Measurements from ENCODE around the gene STK32A. TPM values are rescaled to one million over a fixed set of nuclear protein-coding genes. Genes with fewer than 3 reads are reported as not detected.
"Not testable (repeated sequence)": the region's sequence is repeated elsewhere in the genome, so short reads cannot be mapped to it uniquely, and the experiment has no call there.

Gene STK32A
- total RNA-seq, 6 donors from 2014 or later, result 2.7 to 13.3 (median 7.1) TPM

DNA sequence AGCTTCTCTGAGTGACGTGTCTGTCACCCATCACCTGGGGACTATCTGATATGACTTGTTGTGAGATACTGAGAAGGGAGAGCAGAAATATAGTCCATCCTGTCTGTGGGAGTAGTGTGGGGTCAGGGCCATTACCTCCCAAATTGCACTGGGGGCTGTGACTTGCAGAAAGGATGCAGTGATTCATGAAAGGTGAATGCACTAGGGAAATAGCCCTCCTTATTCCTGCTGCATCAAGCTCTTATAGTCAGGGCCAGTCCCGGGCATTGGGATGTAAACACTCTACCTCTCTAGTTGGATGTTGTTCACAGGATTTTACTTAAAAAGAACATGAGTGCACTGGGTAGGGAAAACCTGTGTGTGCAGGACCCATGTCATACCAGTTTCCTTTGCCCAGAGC lies 124.8 kb downstream of the STK32A start:
- no peaks in the 10 kb centered on the region for H3K36me3 ChIP-seq
- 80 to 86% methylated on average over 2 of the region's 2 CpGs for WGBS, 2 donors
- H3K4me3 ChIP-seq, result no peak overlapping the region
- H3K4me1 ChIP-seq, result no peaks in the 10 kb centered on the region
- DNase-seq (no peak), ATAC-seq (ENCODE audit: low FRiP score in 2 of 2) (no peak)
- H3K9me3 ChIP-seq, result no peaks in the 10 kb centered on the region
- no peak overlapping the region for H3K27ac ChIP-seq
- TF ChIP-seq EP300 (IDR thresholded peaks at IDR 0.05), result no peak
- no peak for TF ChIP-seq CTCF (IDR thresholded peaks at IDR 0.05)
- TF ChIP-seq POLR2AphosphoS5 (IDR thresholded peaks at IDR 0.05), result no peak
- TF ChIP-seq POLR2A (IDR thresholded peaks at IDR 0.05), result no peak
- no peaks in the 10 kb centered on the region for H3K27me3 ChIP-seq

DNA sequence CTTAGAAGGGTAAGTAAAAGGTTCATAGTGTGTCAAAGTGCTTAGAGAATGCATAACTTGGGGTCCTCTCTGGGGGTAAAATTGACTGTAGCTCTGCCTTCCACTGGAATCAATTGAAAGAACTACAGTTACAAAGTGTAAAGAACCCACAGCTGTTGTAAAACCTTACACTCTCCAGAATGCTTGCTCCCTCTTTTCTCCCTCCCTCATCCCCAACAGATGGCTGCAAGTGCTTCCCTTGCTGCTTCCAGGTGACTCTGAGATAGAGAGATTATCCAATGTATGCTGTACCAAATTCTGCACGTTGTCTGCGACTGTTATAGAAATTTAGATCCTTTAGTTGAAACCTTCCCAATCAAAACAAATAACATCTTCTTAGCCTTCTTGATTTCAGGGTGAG lies 126.0 kb downstream of the STK32A start:
- H3K9me3 ChIP-seq, result no peaks in the 10 kb centered on the region
- no peak for TF ChIP-seq EP300 (IDR thresholded peaks at IDR 0.05)
- TF ChIP-seq POLR2A (IDR thresholded peaks at IDR 0.05), result no peak
- no peak for TF ChIP-seq CTCF (IDR thresholded peaks at IDR 0.05)
- no peak for TF ChIP-seq POLR2AphosphoS5 (IDR thresholded peaks at IDR 0.05)
- no peaks in the 10 kb centered on the region for H3K27me3 ChIP-seq
- no peaks in the 10 kb centered on the region for H3K4me1 ChIP-seq
- 79 to 93% methylated on average over 2 of the region's 2 CpGs for WGBS, 2 donors
- no peak overlapping the region for H3K27ac ChIP-seq
- ATAC-seq (ENCODE audit: low FRiP score in 2 of 2) (no peak), DNase-seq (no peak)
- H3K36me3 ChIP-seq, result no peaks in the 10 kb centered on the region
- H3K4me3 ChIP-seq, result no peak overlapping the region

GRCh38 chr5:147361441-147362175 lies 126.8 kb downstream of the STK32A start:
- 62 to 70% methylated on average over 4 of the region's 4 CpGs for WGBS, 2 donors
- no peak overlapping the region for H3K27ac ChIP-seq
- no peaks in the 10 kb centered on the region for H3K27me3 ChIP-seq
- H3K9me3 ChIP-seq, result no peaks in the 10 kb centered on the region
- no peak for TF ChIP-seq POLR2AphosphoS5 (IDR thresholded peaks at IDR 0.05)
- no peak for TF ChIP-seq CTCF (IDR thresholded peaks at IDR 0.05)
- H3K36me3 ChIP-seq, result no peaks in the 10 kb centered on the region
- H3K4me3 ChIP-seq, result no peak overlapping the region
- ATAC-seq (ENCODE audit: low FRiP score in 2 of 2), result no peak
- no peak for DNase-seq
- H3K4me1 ChIP-seq, result no peaks in the 10 kb centered on the region

DNA sequence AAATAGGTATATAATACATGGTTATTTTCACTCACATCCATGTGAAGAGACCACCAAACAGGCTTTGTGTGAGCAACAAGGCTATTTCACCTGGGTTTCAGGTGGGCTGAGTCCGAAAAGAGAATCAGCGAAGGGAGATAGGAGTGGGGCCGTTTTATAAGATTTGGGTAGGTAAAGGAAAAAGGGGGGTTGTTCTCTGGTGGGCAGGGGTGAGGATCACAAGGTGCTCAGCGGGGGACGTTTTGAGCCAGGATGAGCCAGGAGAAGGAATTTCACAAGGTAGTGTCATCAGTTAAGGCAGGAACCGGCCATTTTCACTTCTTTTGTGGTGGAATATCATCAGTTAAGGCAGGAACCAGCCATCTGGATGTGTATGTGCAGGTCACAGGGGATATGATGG lies 132.6 kb downstream of the STK32A start:
- H3K27me3 ChIP-seq; H3K9me3 ChIP-seq; DNase-seq; ATAC-seq (ENCODE audit: low FRiP score in 2 of 2); H3K4me1 ChIP-seq; H3K36me3 ChIP-seq; H3K4me3 ChIP-seq; H3K27ac ChIP-seq: not testable (repeated sequence)
- WGBS, 2 donors, result 85 to 91% methylated on average over 6 of the region's 6 CpGs

DNA sequence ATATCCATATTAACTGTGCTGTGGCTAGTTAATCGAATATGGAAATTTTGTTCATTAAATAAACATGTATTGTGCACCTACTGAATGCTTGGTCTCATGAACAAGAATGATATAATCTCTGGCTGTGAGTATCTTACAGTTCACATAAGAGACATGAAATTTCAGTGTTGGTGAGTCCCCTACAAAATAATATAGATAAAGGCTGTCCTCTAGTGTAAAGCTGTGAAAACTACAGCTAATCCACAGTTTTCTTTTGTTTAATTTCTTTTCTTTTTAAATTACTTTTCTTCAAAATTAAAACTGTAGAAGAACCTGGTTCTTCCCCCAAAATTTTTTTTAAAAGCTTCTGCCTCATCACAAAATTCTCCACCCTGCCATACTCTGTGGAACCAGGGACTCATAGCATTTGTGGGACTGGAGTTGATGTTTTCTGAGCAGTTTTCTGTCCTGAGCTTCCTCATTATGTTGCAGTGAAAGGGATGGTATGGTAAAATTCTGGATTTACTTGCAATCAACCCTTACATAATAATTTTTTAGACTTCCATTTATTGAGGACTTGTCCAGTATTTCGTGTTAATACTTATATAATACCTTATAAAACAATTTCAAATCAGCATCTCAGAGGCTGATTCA lies 135.0 kb downstream of the STK32A start:
- WGBS, 2 donors, result 13 to 26% methylated on average over 2 of the region's 2 CpGs
- no peak overlapping the region for H3K4me3 ChIP-seq
- H3K36me3 ChIP-seq, result no peaks in the 10 kb centered on the region
- DNase-seq (no peak), ATAC-seq (ENCODE audit: low FRiP score in 2 of 2) (peak in 1 of 2 donors; percentile 46)
- no peaks in the 10 kb centered on the region for H3K27me3 ChIP-seq
- H3K27ac ChIP-seq, result no peak overlapping the region
- H3K4me1 ChIP-seq, result no peaks in the 10 kb centered on the region
- no peaks in the 10 kb centered on the region for H3K9me3 ChIP-seq
- no peak for TF ChIP-seq POLR2A (IDR thresholded peaks at IDR 0.05)
- no peak for TF ChIP-seq POLR2AphosphoS5 (IDR thresholded peaks at IDR 0.05)
- no peak for TF ChIP-seq EP300 (IDR thresholded peaks at IDR 0.05)
- TF ChIP-seq CTCF (IDR thresholded peaks at IDR 0.05), result peak in 4 of 6 experiments; percentile 44 to 65 (median 48)
